HG03460 (cell line): ENCODE measurements around the gene MCHR1.
A peak's percentile ranks its signal among the peaks of the same experiment; 100 is the strongest.

Source experiments
- ATAC-seq: cut with Tn5 transposase; IDR thresholded peaks from one replicate; pipeline ENCODE4 v1.9.1; 2021; ENCODE audit not compliant: unreplicated experiment

The MCHR1 gene

GRCh38 chr22:40679249-40679963, at the start of gene MCHR1:
TSS of gene MCHR1 (plus strand) at chr22:40679484. CDS start at chr22:40679653, 169 bp downstream.
- no peak for ATAC-seq

- ATAC-seq, result no peak
Measured at GRCh38 chr22:40631925-40632324, 47.4 kb upstream of the MCHR1 start.

- ATAC-seq, result no peak
Measured at GRCh38 chr22:40633036-40633435, 46.2 kb upstream of the MCHR1 start.

GRCh38 chr22:40634119-40634903, 45.0 kb upstream of the MCHR1 start:
- ATAC-seq, result no peak

GRCh38 chr22:40635043-40635939, 44.0 kb upstream of the MCHR1 start:
- no peak for ATAC-seq

- no peak for ATAC-seq
Measured at GRCh38 chr22:40635940-40636379, 43.3 kb upstream of the MCHR1 start.

- ATAC-seq, result peak; percentile 90
Measured at GRCh38 chr22:40636380-40637182, 42.7 kb upstream of the MCHR1 start, which contains the start of gene MRTFA. TSS of gene MRTFA (minus strand) at chr22:40636719.

- ATAC-seq, result peak; percentile 16
Measured at GRCh38 chr22:40637183-40638150, 41.8 kb upstream of the MCHR1 start.

- no peak for ATAC-seq
Measured at GRCh38 chr22:40638261-40638660, 41.0 kb upstream of the MCHR1 start.

- ATAC-seq, result no peak
Measured at GRCh38 chr22:40641269-40641668, 38.0 kb upstream of the MCHR1 start.

GRCh38 chr22:40642316-40642715, 37.0 kb upstream of the MCHR1 start:
- no peak for ATAC-seq

GRCh38 chr22:40645579-40646197, 33.6 kb upstream of the MCHR1 start:
- ATAC-seq, result no peak

- no peak for ATAC-seq
Measured at GRCh38 chr22:40648386-40648785, 30.9 kb upstream of the MCHR1 start.

GRCh38 chr22:40651057-40651456, 28.2 kb upstream of the MCHR1 start:
- no peak for ATAC-seq

- ATAC-seq, result peak; percentile 61
Measured at GRCh38 chr22:40651563-40652501, 27.5 kb upstream of the MCHR1 start.

GRCh38 chr22:40653361-40653760, 25.9 kb upstream of the MCHR1 start:
- no peak for ATAC-seq

- no peak for ATAC-seq
Measured at GRCh38 chr22:40654522-40655167, 24.6 kb upstream of the MCHR1 start.
